GM18861 (cell line): ENCODE data around the gene CEP170B.
"Not testable (repeated sequence)": the region's sequence is repeated elsewhere in the genome, so short reads cannot be mapped to it uniquely, and the experiment has no call there.

ENCODE experiments used
- ATAC-seq: cut with Tn5 transposase; IDR thresholded peaks from one replicate; pipeline ENCODE4 v1.9.1; 2021; ENCODE audit not compliant: unreplicated experiment

Gene CEP170B

DNA sequence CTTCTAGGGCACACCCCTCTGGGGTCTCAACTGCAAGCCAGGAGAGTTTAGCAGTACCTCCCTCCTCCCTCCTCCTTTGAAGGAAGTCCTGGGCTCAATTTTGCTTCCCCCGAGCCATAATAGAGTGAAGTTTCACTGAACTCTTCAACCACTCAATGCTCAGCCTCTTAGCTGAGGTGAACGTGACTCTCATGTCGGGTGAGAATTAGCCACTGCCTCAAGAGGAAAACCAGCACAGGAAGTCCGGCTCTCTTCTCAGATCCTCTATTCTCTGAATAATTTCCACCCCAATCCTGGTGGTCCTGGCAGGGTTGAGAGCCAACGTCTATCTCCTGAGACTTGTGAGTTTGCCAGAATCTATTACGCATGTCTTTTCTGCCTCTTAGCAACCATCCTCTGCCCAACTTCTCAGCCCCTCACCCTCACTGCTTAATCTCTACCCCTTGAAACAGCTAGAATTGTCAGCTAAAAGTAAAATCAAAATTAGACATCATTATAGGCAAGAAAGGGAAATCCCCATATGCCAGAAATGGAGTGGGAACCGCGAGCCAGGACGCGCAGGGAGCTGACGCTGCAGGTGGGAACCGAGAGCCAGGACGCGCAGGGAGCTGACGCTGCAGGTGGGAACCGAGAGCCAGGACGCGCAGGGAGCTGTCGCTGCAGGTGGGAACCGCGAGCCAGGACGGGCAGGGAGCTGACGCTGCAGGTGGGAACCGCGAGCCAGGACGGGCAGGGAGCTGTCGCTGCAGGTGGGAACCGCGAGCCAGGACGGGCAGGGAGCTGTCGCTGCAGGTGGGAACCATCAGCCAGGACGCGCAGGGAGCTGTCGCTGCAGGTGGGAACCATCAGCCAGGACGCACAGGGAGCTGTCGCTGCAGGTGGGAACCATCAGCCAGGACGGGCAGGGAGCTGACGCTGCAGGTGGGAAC is 39.8 kb downstream of the CEP170B start:
- ATAC-seq: not testable (repeated sequence)

DNA sequence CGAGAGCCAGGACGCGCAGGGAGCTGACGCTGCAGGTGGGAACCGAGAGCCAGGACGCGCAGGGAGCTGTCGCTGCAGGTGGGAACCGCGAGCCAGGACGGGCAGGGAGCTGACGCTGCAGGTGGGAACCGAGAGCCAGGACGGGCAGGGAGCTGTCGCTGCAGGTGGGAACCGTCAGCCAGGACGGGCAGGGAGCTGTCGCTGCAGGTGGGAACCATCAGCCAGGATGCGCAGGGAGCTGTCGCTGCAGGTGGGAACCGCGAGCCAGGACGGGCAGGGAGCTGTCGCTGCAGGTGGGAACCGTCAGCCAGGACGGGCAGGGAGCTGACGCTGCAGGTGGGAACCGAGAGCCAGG is 40.5 kb downstream of the CEP170B start:
- ATAC-seq: not testable (repeated sequence)

GRCh38 chr14:104908303-104908702 is 43.2 kb downstream of the CEP170B start:
- ATAC-seq: no peak

GRCh38 chr14:104912053-104912452 is 47.0 kb downstream of the CEP170B start:
- no peak for ATAC-seq

DNA sequence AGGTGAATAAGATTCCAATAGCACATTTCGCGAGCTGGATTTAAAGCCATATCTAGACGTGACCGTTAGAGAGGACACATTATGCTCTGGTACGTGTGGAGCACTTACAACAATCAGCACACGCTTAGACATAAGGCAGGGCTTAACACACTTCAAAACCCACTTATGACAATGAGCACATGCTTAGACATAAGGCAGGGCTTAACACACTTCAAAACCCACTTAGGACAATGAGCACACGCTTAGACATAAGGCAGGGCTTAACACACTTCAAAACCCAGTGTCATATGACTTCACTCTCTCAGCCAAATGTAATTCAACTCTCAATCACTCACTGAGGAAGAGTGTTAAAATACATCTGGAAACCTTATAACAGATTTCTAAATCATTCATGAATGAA is 48.4 kb downstream of the CEP170B start:
- no peak for ATAC-seq

- no peak for ATAC-seq
Measured at GRCh38 chr14:104917116-104917515, 52.0 kb downstream of the CEP170B start.

GRCh38 chr14:104917993-104918392 is 52.9 kb downstream of the CEP170B start:
- no peak for ATAC-seq

GRCh38 chr14:104919152-104919992 is 54.3 kb downstream of the CEP170B start:
- not testable (repeated sequence) for ATAC-seq

GRCh38 chr14:104919993-104920315 is 54.9 kb downstream of the CEP170B start:
- no peak for ATAC-seq

- ATAC-seq: no peak
Measured at GRCh38 chr14:104923640-104924420, 58.8 kb downstream of the CEP170B start.

DNA sequence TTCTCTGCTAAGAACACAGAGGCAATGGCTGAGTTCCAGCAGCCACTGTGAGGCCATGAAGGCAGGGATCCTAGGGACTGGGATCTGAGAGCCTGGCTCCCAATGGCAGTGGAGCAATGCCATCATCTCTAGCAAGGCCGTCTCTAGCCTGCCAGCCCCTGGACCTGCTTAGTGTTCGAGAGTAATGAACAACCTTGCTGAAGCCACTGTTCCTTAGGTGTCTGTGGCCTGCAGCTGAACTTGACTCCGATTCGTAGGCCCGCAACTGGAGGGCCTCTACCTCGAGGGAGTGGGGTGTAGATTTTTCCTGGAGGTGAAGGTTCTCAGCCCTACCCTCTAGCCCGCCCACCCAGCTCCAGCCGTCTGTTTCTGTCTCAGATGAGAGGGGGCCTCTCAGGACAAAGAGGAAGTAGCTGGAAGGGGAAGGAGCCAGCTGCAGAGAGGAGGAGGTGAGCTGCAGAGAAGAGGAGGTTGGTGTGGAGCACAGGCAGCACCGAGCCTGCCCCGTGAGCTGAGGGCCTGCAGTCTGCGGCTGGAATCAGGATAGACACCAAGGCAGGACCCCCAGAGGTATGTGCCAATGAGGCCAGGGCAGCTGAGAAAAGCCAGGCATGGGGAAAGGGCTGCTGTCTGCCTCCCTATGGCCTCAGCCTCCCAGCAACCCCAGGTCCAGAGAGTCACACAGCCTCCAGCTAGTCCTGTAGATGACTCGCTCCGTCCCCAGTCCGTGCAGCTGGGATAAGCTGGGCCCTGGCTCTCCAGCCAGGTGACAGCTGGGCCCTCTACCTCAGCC is 59.5 kb downstream of the CEP170B start, which contains the start of gene PLD4:
TSS of gene PLD4 (plus strand) at position 459 of the 793 bp plus-strand sequence. CDS start 2,262 bp downstream, outside the sequence.
- no peak for ATAC-seq

- ATAC-seq: no peak
Measured at GRCh38 chr14:104925214-104925854, 60.3 kb downstream of the CEP170B start.

- peak; percentile 2 for ATAC-seq
Measured at GRCh38 chr14:104925855-104926609, 61.0 kb downstream of the CEP170B start.

GRCh38 chr14:104926619-104927431 is 61.8 kb downstream of the CEP170B start:
- ATAC-seq: peak; percentile 80

GRCh38 chr14:104927432-104927816 is 62.4 kb downstream of the CEP170B start:
- ATAC-seq: no peak

DNA sequence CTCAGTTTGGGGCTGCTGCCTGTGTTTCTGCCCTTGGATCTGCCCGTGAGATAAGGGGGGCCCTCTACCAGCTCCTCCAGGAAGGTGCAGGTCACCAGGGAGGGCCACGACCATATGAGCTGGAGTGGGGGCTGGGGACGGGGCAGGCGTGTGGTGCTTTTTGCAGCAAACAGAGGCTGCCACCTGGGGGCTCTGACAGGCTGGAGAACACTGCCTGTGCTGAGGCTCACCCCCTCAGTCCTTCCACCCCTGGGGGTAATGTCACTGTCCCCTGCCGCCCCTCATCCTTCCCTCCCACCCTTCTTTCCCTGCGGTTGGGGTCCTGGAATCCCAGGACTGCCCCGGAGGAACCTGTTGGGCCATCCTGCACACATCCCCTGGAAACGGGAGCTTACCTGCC is 62.8 kb downstream of the CEP170B start:
- ATAC-seq: no peak

GRCh38 chr14:104928391-104929133 is 63.5 kb downstream of the CEP170B start:
- no peak for ATAC-seq
